Tibial nerve (tissue), 4 donors: ENCODE data around the gene MANEAL. TPM values are rescaled to one million over a fixed set of nuclear protein-coding genes. Genes with fewer than 3 reads are reported as not detected.

Experiments used
- DNase-seq, 2 donors: peaks; one replicate each; pipeline ENCODE4 v3.0.0-alpha.2; 2019; ENCODE audit warnings: low spot score in 2 of 2
- H3K27ac ChIP-seq, 4 donors: fragments of 200-600 bp; sonication (generic) in 3 of 4; one replicate each; pipeline ENCODE4 v1.5.1; 2017 to 2019; ENCODE audit warnings: mild to moderate bottlenecking in 1 of 4
- H3K27me3 ChIP-seq, 2 donors: fragments of 200-600 bp; sonication (generic) in 1 of 2; one replicate each; pipeline versions ENCODE4 v1.5.1 to v1.6.0; 2017 to 2019
- H3K36me3 ChIP-seq, 3 donors: fragments of 200-600 bp; sonication (generic); one replicate each; pipeline ENCODE4 v1.5.1; 2018 to 2019
- H3K4me1 ChIP-seq, 4 donors: fragments of 200-600 bp; sonication (generic) in 3 of 4; one replicate each; pipeline ENCODE4 v1.5.1; 2017 to 2019
- H3K4me3 ChIP-seq, 4 donors: fragments of 200-600 bp; sonication (generic) in 3 of 4; one replicate each; pipeline ENCODE4 v1.5.1; 2017 to 2019; ENCODE audit warnings: mild to moderate bottlenecking in 1 of 4, moderate library complexity in 1 of 4
- H3K9me3 ChIP-seq, 4 donors: fragments of 200-600 bp; sonication (generic) in 3 of 4; one replicate each; pipeline ENCODE4 v1.5.1; 2017 to 2019
- CTCF ChIP-seq, 5 experiments: fragments of 200-600 bp in 3 of 5; fragments of 450-650 bp in 2 of 5; sonication (generic) in 3 of 5; IDR thresholded peaks; one replicate each; pipeline ENCODE4 v1.5.1; 2016 to 2019; ENCODE audit warnings: antibody characterized with exemption in 5 of 5, mild to moderate bottlenecking in 3 of 5, moderate library complexity in 2 of 5
- EP300 ChIP-seq, 2 donors: sonication (generic); formaldehyde crosslinking; IDR thresholded peaks; one replicate each; pipeline ENCODE4 v1.6.1; 2017; ENCODE audit warnings: antibody characterized with exemption in 2 of 2, mild to moderate bottlenecking in 1 of 2
- POLR2A ChIP-seq, 2 donors: fragments of 450-650 bp; IDR thresholded peaks; one replicate each; pipeline ENCODE4 v1.6.1; 2017; ENCODE audit warnings: antibody characterized with exemption in 2 of 2, mild to moderate bottlenecking in 2 of 2, moderate library complexity in 2 of 2
- WGBS, 2 donors: methylation state at CpG; one replicate each; pipeline ENCODE4 v1.1.5; 2018; 5-methylcytosine and 5-hydroxymethylcytosine counted together
- total RNA-seq, 4 donors: library from RNA; depleted of rRNA; stranded (reverse); fragments of >200 nt; gene quantifications; one replicate each; pipeline ENCODE4 v1.1.0, GENCODE V29; 2016

MANEAL gene
- total RNA-seq, 4 donors from 2014 or later = 0.44 to 1.8 (median 1.7) TPM

GRCh38 chr1:37849480-37849879 lies 55.8 kb downstream of the MANEAL start:
- H3K36me3 ChIP-seq = peaks cover 0 to 19% (median 0%) of the 10 kb centered on the region in 3 donors
- H3K4me1 ChIP-seq = peaks cover 0 to 80% (median 10%) of the 10 kb centered on the region in 4 donors
- H3K4me3 ChIP-seq = no peak overlapping the region
- no peak for DNase-seq
- no peaks in the 10 kb centered on the region for H3K9me3 ChIP-seq
- no peak overlapping the region for H3K27ac ChIP-seq
- 93% methylated on average over 3 of the region's 3 CpGs for WGBS, 2 donors
- no peaks in the 10 kb centered on the region for H3K27me3 ChIP-seq
- TF ChIP-seq EP300 (IDR thresholded peaks at IDR 0.05) (no peak), POLR2A (IDR thresholded peaks at IDR 0.05) (no peak), CTCF (IDR thresholded peaks at IDR 0.05) (no peak)

GRCh38 chr1:37850352-37850955 lies 56.8 kb downstream of the MANEAL start:
- H3K4me3 ChIP-seq = no peak overlapping the region
- peaks cover 0 to 29% (median 0%) of the 10 kb centered on the region in 3 donors for H3K36me3 ChIP-seq
- no peak for DNase-seq
- peak overlapping the region in 1 of 4 donors; percentile 2 for H3K27ac ChIP-seq
- H3K4me1 ChIP-seq = peaks cover 0 to 82% (median 12%) of the 10 kb centered on the region in 4 donors
- no peaks in the 10 kb centered on the region for H3K9me3 ChIP-seq
- no peaks in the 10 kb centered on the region for H3K27me3 ChIP-seq
- TF ChIP-seq EP300 (IDR thresholded peaks at IDR 0.05) (no peak), CTCF (IDR thresholded peaks at IDR 0.05) (no peak), POLR2A (IDR thresholded peaks at IDR 0.05) (no peak)
- 84 to 87% methylated on average over 6 of the region's 6 CpGs for WGBS, 2 donors

Other genes with a start within 250 kb of the MANEAL start
- gene SNIP1, start 239.6 kb upstream of the MANEAL start, total RNA-seq = 10 to 100 TPM in 3 of 4 donors, 1 to 10 TPM in 1; 9.0 to 46.9 (median 37.7) TPM
- 10 to 100 TPM in 1 of 4 donors, 1 to 10 TPM in 3; 6.3 to 10.3 (median 9.5) TPM for gene DNALI1, start 236.9 kb upstream of the MANEAL start, total RNA-seq
- 10 to 100 TPM; 27.8 to 67.5 (median 44.2) TPM for gene GNL2, start 197.9 kb upstream of the MANEAL start, total RNA-seq
- under 1 TPM in 2 of 4 donors, not detected in 2; 0.20 to 0.21 TPM for gene RSPO1, start 159.0 kb upstream of the MANEAL start, total RNA-seq
- under 1 TPM in 3 of 4 donors, not detected in 1; 0.66 to 0.98 (median 0.90) TPM for gene CDCA8, start 101.3 kb upstream of the MANEAL start, total RNA-seq
- under 1 TPM in 3 of 4 donors, not detected in 1; under 0.01 to 0.30 (median 0.21) TPM for gene EPHA10, start 28.7 kb upstream of the MANEAL start, total RNA-seq
- 100 to 1,000 TPM in 1 of 4 donors, 10 to 100 TPM in 3; 80.6 to 132 (median 92.7) TPM for gene C1orf122, start 13.9 kb downstream of the MANEAL start, total RNA-seq
- 10 to 100 TPM in 2 of 4 donors, 1 to 10 TPM in 2; 8.1 to 13.8 (median 10.8) TPM for gene YRDC, start 14.4 kb downstream of the MANEAL start, total RNA-seq
- gene MTF1, start 65.7 kb downstream of the MANEAL start, total RNA-seq = 1 to 10 TPM; 6.1 to 9.0 (median 7.8) TPM
- gene INPP5B, start 153.2 kb downstream of the MANEAL start, total RNA-seq = 10 to 100 TPM; 39.1 to 52.5 (median 49.0) TPM
- 10 to 100 TPM; 51.0 to 67.8 (median 62.8) TPM for gene SF3A3, start 196.2 kb downstream of the MANEAL start, total RNA-seq
- gene FHL3, start 211.7 kb downstream of the MANEAL start, total RNA-seq = 10 to 100 TPM; 25.1 to 32.7 (median 26.6) TPM
- 10 to 100 TPM; 16.5 to 36.8 (median 25.7) TPM for gene UTP11, start 218.9 kb downstream of the MANEAL start, total RNA-seq